ENCODE results near the gene NLE1.

Gene NLE1

DNA sequence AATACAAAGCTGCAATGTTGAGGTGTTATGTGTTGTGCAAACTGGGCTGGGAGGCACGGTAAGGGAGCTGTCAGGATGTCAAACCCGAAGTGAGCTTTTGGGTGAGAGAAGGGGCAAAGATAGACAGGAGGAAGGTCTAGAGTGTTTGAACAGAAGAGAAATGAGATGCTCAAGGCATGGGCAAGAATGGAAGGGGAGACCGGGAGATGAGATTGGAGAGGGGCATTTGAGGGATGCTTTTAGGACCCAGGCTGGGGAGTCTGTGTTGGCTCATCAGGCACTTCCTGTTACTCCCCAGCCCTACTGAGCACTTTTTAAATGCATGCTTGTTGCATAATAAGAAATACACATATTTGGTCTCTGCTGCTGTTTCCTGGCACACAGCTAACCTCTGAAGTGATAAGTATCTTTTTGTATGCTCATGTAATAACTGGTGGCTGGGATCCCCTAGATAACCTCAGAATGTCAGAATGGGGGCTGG is 19.2 kb upstream of the NLE1 start:
- Histone ChIP-seq H3F3A (ENCODE audit: insufficient read depth) (no peaks in the 10 kb centered on the region), H3K9me2 (replicated peaks; ENCODE audit: insufficient read depth, low read length) (no peaks in the 10 kb centered on the region), H3K4me2 (ENCODE audit: low read depth, low read length, poor library complexity, severe bottlenecking) (no peak overlapping the region), H3K27ac (ENCODE audit: low read depth, low read length) (no peak overlapping the region), H3K36me3 (ENCODE audit: low read length) (no peaks in the 10 kb centered on the region), H2AFZ (ENCODE audit: low read depth, low read length, severe bottlenecking) (no peak overlapping the region), H3K9me3 (ENCODE audit: insufficient read depth, low read length) (no peaks in the 10 kb centered on the region), H3K79me2 (ENCODE audit: insufficient read depth, low read length) (no peaks in the 10 kb centered on the region), H3K27me3 (ENCODE audit: low read length) (no peaks in the 10 kb centered on the region), H3K9ac (ENCODE audit: low read length) (no peak overlapping the region), H4K20me1 (ENCODE audit: low read depth, low read length) (no peaks in the 10 kb centered on the region), H3K4me3 (ENCODE audit: insufficient read depth, low read length, poor library complexity, severe bottlenecking) (no peak overlapping the region)
- no peak for TF ChIP-seq EZH2phosphoT487 (conservative IDR thresholded peaks at IDR 0.05; ENCODE audit: low read length)
- TF ChIP-seq, protein P1, sequence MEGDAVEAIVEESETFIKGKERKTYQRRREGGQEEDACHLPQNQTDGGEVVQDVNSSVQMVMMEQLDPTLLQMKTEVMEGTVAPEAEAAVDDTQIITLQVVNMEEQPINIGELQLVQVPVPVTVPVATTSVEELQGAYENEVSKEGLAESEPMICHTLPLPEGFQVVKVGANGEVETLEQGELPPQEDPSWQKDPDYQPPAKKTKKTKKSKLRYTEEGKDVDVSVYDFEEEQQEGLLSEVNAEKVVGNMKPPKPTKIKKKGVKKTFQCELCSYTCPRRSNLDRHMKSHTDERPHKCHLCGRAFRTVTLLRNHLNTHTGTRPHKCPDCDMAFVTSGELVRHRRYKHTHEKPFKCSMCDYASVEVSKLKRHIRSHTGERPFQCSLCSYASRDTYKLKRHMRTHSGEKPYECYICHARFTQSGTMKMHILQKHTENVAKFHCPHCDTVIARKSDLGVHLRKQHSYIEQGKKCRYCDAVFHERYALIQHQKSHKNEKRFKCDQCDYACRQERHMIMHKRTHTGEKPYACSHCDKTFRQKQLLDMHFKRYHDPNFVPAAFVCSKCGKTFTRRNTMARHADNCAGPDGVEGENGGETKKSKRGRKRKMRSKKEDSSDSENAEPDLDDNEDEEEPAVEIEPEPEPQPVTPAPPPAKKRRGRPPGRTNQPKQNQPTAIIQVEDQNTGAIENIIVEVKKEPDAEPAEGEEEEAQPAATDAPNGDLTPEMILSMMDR (IDR thresholded peaks at IDR 0.05; ENCODE audit: insufficient read depth, low read length, poor library complexity, severe bottlenecking), result no peak

GRCh38 chr17:35160354-35161201 is 18.5 kb upstream of the NLE1 start:
- Histone ChIP-seq H3K27ac (ENCODE audit: low read depth, low read length) (no peak overlapping the region), H4K20me1 (ENCODE audit: low read depth, low read length) (no peaks in the 10 kb centered on the region), H3K79me2 (ENCODE audit: insufficient read depth, low read length) (no peaks in the 10 kb centered on the region), H3K9me2 (replicated peaks; ENCODE audit: insufficient read depth, low read length) (no peaks in the 10 kb centered on the region), H3K9me3 (ENCODE audit: insufficient read depth, low read length) (no peaks in the 10 kb centered on the region), H3K4me3 (ENCODE audit: insufficient read depth, low read length, poor library complexity, severe bottlenecking) (no peak overlapping the region), H3K36me3 (ENCODE audit: low read length) (no peaks in the 10 kb centered on the region), H3K27me3 (ENCODE audit: low read length) (no peaks in the 10 kb centered on the region), H2AFZ (ENCODE audit: low read depth, low read length, severe bottlenecking) (no peak overlapping the region), H3F3A (ENCODE audit: insufficient read depth) (no peaks in the 10 kb centered on the region), H3K4me2 (ENCODE audit: low read depth, low read length, poor library complexity, severe bottlenecking) (no peak overlapping the region), H3K9ac (ENCODE audit: low read length) (no peak overlapping the region)
- no peak for TF ChIP-seq EZH2phosphoT487 (conservative IDR thresholded peaks at IDR 0.05; ENCODE audit: low read length)
- TF ChIP-seq, protein P1 (IDR thresholded peaks at IDR 0.05; ENCODE audit: insufficient read depth, low read length, poor library complexity, severe bottlenecking), result no peak

DNA sequence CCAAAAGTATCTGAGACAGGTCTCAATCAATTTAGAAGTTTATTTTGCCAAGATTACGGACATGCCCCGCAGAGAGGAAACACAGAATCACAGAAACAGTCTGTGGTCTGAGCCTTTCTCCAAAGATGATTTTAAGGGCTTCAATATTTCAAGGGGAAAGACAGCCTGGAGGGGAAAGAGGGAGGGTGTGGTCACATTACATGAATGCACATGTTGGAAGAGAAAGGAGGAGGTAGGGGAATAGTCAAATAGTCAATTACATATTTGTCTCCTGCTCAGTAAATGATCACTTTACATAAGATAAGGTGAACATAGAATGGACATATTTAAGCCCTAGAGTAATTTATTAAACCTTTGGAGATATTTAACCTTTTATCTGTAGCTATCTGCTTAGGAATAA is 17.8 kb upstream of the NLE1 start:
- Histone ChIP-seq H3K36me3 (ENCODE audit: low read length) (no peaks in the 10 kb centered on the region), H2AFZ (ENCODE audit: low read depth, low read length, severe bottlenecking) (no peak overlapping the region), H3K27ac (ENCODE audit: low read depth, low read length) (no peak overlapping the region), H3F3A (ENCODE audit: insufficient read depth) (no peaks in the 10 kb centered on the region), H3K79me2 (ENCODE audit: insufficient read depth, low read length) (no peaks in the 10 kb centered on the region), H3K4me2 (ENCODE audit: low read depth, low read length, poor library complexity, severe bottlenecking) (no peak overlapping the region), H3K9ac (ENCODE audit: low read length) (no peak overlapping the region), H3K9me3 (ENCODE audit: insufficient read depth, low read length) (no peaks in the 10 kb centered on the region), H4K20me1 (ENCODE audit: low read depth, low read length) (no peaks in the 10 kb centered on the region), H3K9me2 (replicated peaks; ENCODE audit: insufficient read depth, low read length) (no peaks in the 10 kb centered on the region), H3K4me3 (ENCODE audit: insufficient read depth, low read length, poor library complexity, severe bottlenecking) (no peak overlapping the region), H3K27me3 (ENCODE audit: low read length) (no peaks in the 10 kb centered on the region)
- TF ChIP-seq EZH2phosphoT487 (conservative IDR thresholded peaks at IDR 0.05; ENCODE audit: low read length), result no peak
- TF ChIP-seq, protein P1 (IDR thresholded peaks at IDR 0.05; ENCODE audit: insufficient read depth, low read length, poor library complexity, severe bottlenecking), result no peak

Data from SU-DHL-6 (cell line).